HG03342 (cell line): ENCODE results near the gene POLE3.
"Not testable (repeated sequence)": the region's sequence is repeated elsewhere in the genome, so short reads cannot be mapped to it uniquely, and the experiment has no call there.

ENCODE experiments used
- ATAC-seq: cut with Tn5 transposase; IDR thresholded peaks from one replicate; pipeline ENCODE4 v1.9.1; 2021; ENCODE audit warnings: mild to moderate bottlenecking, moderate library complexity; ENCODE audit not compliant: unreplicated experiment

The POLE3 gene

GRCh38 chr9:113379094-113379828, 31.2 kb downstream of the POLE3 start:
- ATAC-seq, result not testable (repeated sequence)

GRCh38 chr9:113376634-113377567, 33.6 kb downstream of the POLE3 start, which contains the start of gene HDHD3:
HDHD3 (minus strand) TSS chr9:113376986; CDS start chr9:113374354, 2,632 bp downstream.
- ATAC-seq, result peak; percentile 64

GRCh38 chr9:113375057-113376023, 35.1 kb downstream of the POLE3 start:
- no peak for ATAC-seq

GRCh38 chr9:113373676-113374392, 36.6 kb downstream of the POLE3 start:
- ATAC-seq, result no peak

GRCh38 chr9:113373256-113373655, 37.2 kb downstream of the POLE3 start:
- no peak for ATAC-seq

- no peak for ATAC-seq
Observed at GRCh38 chr9:113372059-113372458, 38.4 kb downstream of the POLE3 start.

- no peak for ATAC-seq
Observed at GRCh38 chr9:113370806-113371325, 39.6 kb downstream of the POLE3 start.

- ATAC-seq, result no peak
Observed at GRCh38 chr9:113369855-113370140, 40.7 kb downstream of the POLE3 start.

GRCh38 chr9:113368982-113369854, 41.3 kb downstream of the POLE3 start:
- no peak for ATAC-seq

- no peak for ATAC-seq
Observed at GRCh38 chr9:113368348-113368981, 42.0 kb downstream of the POLE3 start.

GRCh38 chr9:113365652-113366051, 44.8 kb downstream of the POLE3 start:
- ATAC-seq, result not testable (repeated sequence)

- no peak for ATAC-seq
Observed at GRCh38 chr9:113364951-113365350, 45.5 kb downstream of the POLE3 start.

GRCh38 chr9:113363336-113363735, 47.1 kb downstream of the POLE3 start:
- ATAC-seq, result no peak

- no peak for ATAC-seq
Observed at GRCh38 chr9:113361304-113362018, 49.0 kb downstream of the POLE3 start.

- no peak for ATAC-seq
Observed at GRCh38 chr9:113360242-113360842, 50.1 kb downstream of the POLE3 start.

GRCh38 chr9:113359385-113359784, 51.1 kb downstream of the POLE3 start:
- ATAC-seq, result no peak
